H9 (cell line): ENCODE measurements around the gene APOM. TPM values are rescaled to one million over a fixed set of nuclear protein-coding genes. Genes with fewer than 3 reads are reported as not detected.
A peak's percentile ranks its signal among the peaks of the same experiment; 100 is the strongest.

Source experiments
- DNase-seq: peaks from one replicate; pipeline ENCODE4 v3.0.0-alpha.2; 2017
- H2AFZ ChIP-seq: one replicate; pipeline ENCODE4 v1.6.1; 2013; ENCODE audit warnings: mild to moderate bottlenecking, low read length, control low read depth, moderate library complexity
- H2AK5ac ChIP-seq: 2 replicates; pipeline ENCODE4 v1.6.1; 2013; ENCODE audit warnings: low read length, control low read depth, mixed read lengths; ENCODE audit not compliant: insufficient read length
- H2BK120ac ChIP-seq: one replicate; pipeline ENCODE4 v1.6.1; 2013; ENCODE audit warnings: low read depth, mild to moderate bottlenecking, low read length, control low read depth, inconsistent platforms; ENCODE audit not compliant: poor library complexity, severe bottlenecking
- H2BK12ac ChIP-seq: 2 replicates; pipeline ENCODE4 v1.6.1; 2013; ENCODE audit warnings: low read length, control low read depth, mixed read lengths, low read depth; ENCODE audit not compliant: insufficient read length
- H2BK15ac ChIP-seq: 2 replicates; pipeline ENCODE4 v1.6.1; 2013; ENCODE audit warnings: low read depth, low read length, control low read depth
- H2BK20ac ChIP-seq: one replicate; pipeline ENCODE4 v1.6.1; 2013; ENCODE audit warnings: low read depth, mild to moderate bottlenecking, low read length, control low read depth, inconsistent platforms; ENCODE audit not compliant: poor library complexity, severe bottlenecking
- H2BK5ac ChIP-seq: 2 replicates; pipeline ENCODE4 v1.6.1; 2013; ENCODE audit warnings: low read length, control low read depth, mixed read lengths; ENCODE audit not compliant: insufficient read length
- H3K14ac ChIP-seq: 2 replicates; pipeline ENCODE4 v1.6.1; 2013; ENCODE audit warnings: low read length, control low read depth; ENCODE audit not compliant: insufficient read depth
- H3K18ac ChIP-seq: 2 replicates; pipeline ENCODE4 v1.6.1; 2013; ENCODE audit warnings: low read depth, mild to moderate bottlenecking, mixed read lengths, low read length, control low read depth; ENCODE audit not compliant: insufficient read length
- H3K23ac ChIP-seq: 2 replicates; pipeline ENCODE4 v1.6.1; 2013; ENCODE audit warnings: low read length, control low read depth, mixed read lengths, low read depth; ENCODE audit not compliant: insufficient read length
- H3K23me2 ChIP-seq: 2 replicates; pipeline ENCODE4 v1.6.1; 2013; ENCODE audit warnings: low read depth, mild to moderate bottlenecking, mixed read lengths, low read length, control low read depth; ENCODE audit not compliant: insufficient read length, poor library complexity, severe bottlenecking
- H3K27ac ChIP-seq: 2 replicates; pipeline ENCODE4 v1.5.1; 2013; ENCODE audit warnings: low read length, control low read depth, mixed read lengths, low read depth; ENCODE audit not compliant: insufficient read length
- H3K27me3 ChIP-seq: 2 replicates; pipeline ENCODE4 v1.6.1; 2013; ENCODE audit warnings: low read length, control low read depth, inconsistent platforms; ENCODE audit not compliant: insufficient read depth
- H3K4ac ChIP-seq: 2 replicates; pipeline ENCODE4 v1.6.1; 2013; ENCODE audit warnings: low read depth, mild to moderate bottlenecking, control low read depth, inconsistent platforms, low read length, moderate library complexity
- H3K4me1 ChIP-seq: 2 replicates; pipeline ENCODE4 v1.6.1; 2013; ENCODE audit warnings: low read length, control low read depth, inconsistent platforms; ENCODE audit not compliant: insufficient read depth
- H3K4me2 ChIP-seq: 2 replicates; pipeline ENCODE4 v1.6.1; 2013; ENCODE audit warnings: low read length, control low read depth, mixed read lengths; ENCODE audit not compliant: insufficient read length, insufficient read depth
- H3K56ac ChIP-seq: 2 replicates; pipeline ENCODE4 v1.6.1; 2013; ENCODE audit warnings: low read depth, mild to moderate bottlenecking, mixed read lengths, low read length, control low read depth; ENCODE audit not compliant: insufficient read length
- H3K79me1 ChIP-seq: 2 replicates; pipeline ENCODE4 v1.6.1; 2013; ENCODE audit warnings: low read depth, mild to moderate bottlenecking, moderate library complexity, low read length, control low read depth, inconsistent platforms; ENCODE audit not compliant: insufficient read depth, poor library complexity, severe bottlenecking
- H3K79me2 ChIP-seq: 2 replicates; pipeline ENCODE4 v1.6.1; 2013; ENCODE audit warnings: low read length, control low read depth, inconsistent platforms; ENCODE audit not compliant: insufficient read depth
- H3K9ac ChIP-seq: 2 replicates; pipeline ENCODE4 v1.6.1; 2013; ENCODE audit warnings: low read length, control low read depth, mixed read lengths; ENCODE audit not compliant: insufficient read length; ENCODE audit errors: extremely low read depth
- H3K9me3 ChIP-seq: one replicate; pipeline ENCODE4 v1.6.1; 2013; ENCODE audit warnings: low read depth, low read length, inconsistent platforms; ENCODE audit not compliant: control insufficient read depth
- H3T11ph ChIP-seq: one replicate; pipeline ENCODE4 v1.6.1; 2013; ENCODE audit warnings: mild to moderate bottlenecking, low read length, control low read depth, inconsistent platforms
- H4K20me1 ChIP-seq: one replicate; pipeline ENCODE4 v1.6.1; 2013; ENCODE audit not compliant: control insufficient read depth, insufficient read length, insufficient read depth
- H4K5ac ChIP-seq: 2 replicates; pipeline ENCODE4 v1.6.1; 2013; ENCODE audit warnings: low read depth, mild to moderate bottlenecking, mixed read lengths, low read length, control low read depth; ENCODE audit not compliant: insufficient read length
- H4K8ac ChIP-seq: replicated peaks from 2 replicates; pipeline ENCODE4 v1.6.1; 2013; ENCODE audit warnings: low read length, control low read depth, mixed read lengths, low read depth; ENCODE audit not compliant: insufficient read length
- H4K91ac ChIP-seq: 2 replicates; pipeline ENCODE4 v1.6.1; 2013; ENCODE audit warnings: low read depth, mild to moderate bottlenecking, moderate library complexity, mixed read lengths, low read length, control low read depth; ENCODE audit not compliant: insufficient read length
- H3K27ac Mint-ChIP-seq, 3 experiments: 2 replicates in 2 of 3; 3 replicates in 1 of 3; pipeline ENCODE4 v1.8.0; 2020 to 2021; ENCODE audit warnings: mixed read lengths in 3 of 3, mild to moderate bottlenecking in 1 of 3, moderate library complexity in 1 of 3
- H3K27me3 Mint-ChIP-seq: 2 replicates; pipeline ENCODE4 v1.8.0; 2021; ENCODE audit warnings: low read depth, mild to moderate bottlenecking, moderate library complexity, mixed read lengths
- H3K36me3 Mint-ChIP-seq, 3 experiments: 2 replicates in 2 of 3; 3 replicates in 1 of 3; pipeline ENCODE4 v1.8.0; 2020 to 2021; ENCODE audit warnings: low read depth in 3 of 3, mixed read lengths in 3 of 3; ENCODE audit not compliant: insufficient read depth in 1 of 3
- H3K4me1 Mint-ChIP-seq, 2 experiments: 2 replicates each; pipeline ENCODE4 v1.8.0; 2020; ENCODE audit warnings: mixed read lengths in 2 of 2
- H3K4me3 Mint-ChIP-seq, 2 experiments: 2 replicates in 1 of 2; 3 replicates in 1 of 2; pipeline ENCODE4 v1.8.0; 2020 to 2021; ENCODE audit warnings: mild to moderate bottlenecking in 2 of 2, mixed read lengths in 2 of 2, moderate library complexity in 1 of 2
- H3K9me3 Mint-ChIP-seq, 2 experiments: 2 replicates in 1 of 2; 3 replicates in 1 of 2; pipeline ENCODE4 v1.8.0; 2020; ENCODE audit warnings: mild to moderate bottlenecking in 2 of 2, mixed read lengths in 2 of 2, moderate library complexity in 1 of 2
- CTCF ChIP-seq: fragments of 200-600 bp; sonication (generic); conservative IDR thresholded peaks from 3 replicates; pipeline ENCODE4 v1.8.0; 2021; ENCODE audit warnings: antibody characterized with exemption, mild to moderate bottlenecking
- WGBS: extraction: QIAGEN DNeasy Blood & Tissue Kit; methylation state at CpG from one replicate; pipeline ENCODE4 v1.1.7; 2013; ENCODE audit warnings: missing lambda C conversion rate, low lambda C conversion rate, mixed read lengths; ENCODE audit not compliant: insufficient read length; ENCODE audit errors: extremely low coverage; 5-methylcytosine and 5-hydroxymethylcytosine counted together
- total RNA-seq: library from RNA; stranded (reverse); gene quantifications from 2 replicates; pipeline ENCODE4 v1.2.1, GENCODE V29; 2021

Gene APOM
- total RNA-seq, 1 experiment from 2014 or later = 3.6 TPM

GRCh38 chr6:31641370-31641769 is 14.3 kb upstream of the APOM start:
- TF ChIP-seq CTCF = no peak
- H2BK15ac ChIP-seq = no peak overlapping the region
- no peak overlapping the region for H3K4me3 Mint-ChIP-seq

More at GRCh38 chr6:31641370-31641769, 14.3 kb upstream of the APOM start:
- Mint-ChIP-seq H3K27me3 (no peaks in the 10 kb centered on the region), H3K4me1 (no peaks in the 10 kb centered on the region), H3K36me3 (peaks cover 45 to 89% (median 82%) of the 10 kb centered on the region in 3 experiments), H3K9me3 (no peaks in the 10 kb centered on the region), H3K27ac (peak overlapping the region in 1 of 3 experiments; percentile 73; a peak in 1 of 7 replicates)
- H3K79me2 ChIP-seq = no peaks in the 10 kb centered on the region
- no peak overlapping the region for H2AK5ac ChIP-seq
- no peaks in the 10 kb centered on the region for H3K27me3 ChIP-seq
- no peak overlapping the region for H4K8ac ChIP-seq
- no peak overlapping the region for H3K14ac ChIP-seq
- no peak overlapping the region for H2BK20ac ChIP-seq
- no peak overlapping the region for H2AFZ ChIP-seq
- no peak overlapping the region for H3K27ac ChIP-seq
- H3K18ac ChIP-seq = no peak overlapping the region
- no CpG with 5 or more reads among the region's 4 CpGs for WGBS
- H3K9me3 ChIP-seq = no peaks in the 10 kb centered on the region
- no peak overlapping the region for H4K5ac ChIP-seq
- peaks cover 2% of the 10 kb centered on the region for H4K20me1 ChIP-seq
- no peak overlapping the region for H3K23ac ChIP-seq
- no peak overlapping the region for H3K4ac ChIP-seq
- H2BK120ac ChIP-seq = no peak overlapping the region
- no peaks in the 10 kb centered on the region for H3K4me1 ChIP-seq
- H2BK5ac ChIP-seq = no peak overlapping the region
- H3K56ac ChIP-seq = no peak overlapping the region
- no peak overlapping the region for H2BK12ac ChIP-seq
- H3K9ac ChIP-seq = no peak overlapping the region
- H3T11ph ChIP-seq = no peak overlapping the region
- no peak overlapping the region for H4K91ac ChIP-seq
- H3K79me1 ChIP-seq = no peaks in the 10 kb centered on the region
- H3K4me2 ChIP-seq = no peak overlapping the region
- no peaks in the 10 kb centered on the region for H3K23me2 ChIP-seq
- no peak for DNase-seq
